Uterus (tissue), 4 donors: ENCODE measurements around the gene SATB2. TPM values are rescaled to one million over a fixed set of nuclear protein-coding genes. Genes with fewer than 3 reads are reported as not detected.

Experiments used
- DNase-seq, 2 donors: peaks; one replicate each; pipeline ENCODE4 v3.0.0-alpha.2; 2019 to 2020
- H3K27ac ChIP-seq, 2 donors: fragments of 200-600 bp; sonication (generic); 1 replicate in 1 of 2; 2 replicates in 1 of 2; pipeline ENCODE4 v1.5.1; 2016 to 2018
- H3K27me3 ChIP-seq, 2 donors: fragments of 200-600 bp; sonication (generic); one replicate each; pipeline ENCODE4 v1.5.1; 2018 to 2019; ENCODE audit warnings: control low read depth in 1 of 2
- H3K36me3 ChIP-seq, 2 donors: fragments of 200-600 bp; sonication (generic); one replicate each; pipeline ENCODE4 v1.5.1; 2019; ENCODE audit warnings: control low read depth in 1 of 2
- H3K4me1 ChIP-seq, 2 donors: fragments of 200-600 bp; sonication (generic); one replicate each; pipeline ENCODE4 v1.5.1; 2018 to 2019; ENCODE audit warnings: control low read depth in 1 of 2
- H3K4me3 ChIP-seq, 2 donors: fragments of 200-600 bp; sonication (generic); 1 replicate in 1 of 2; 2 replicates in 1 of 2; pipeline ENCODE4 v1.5.1; 2018 to 2019; ENCODE audit warnings: mild to moderate bottlenecking in 1 of 2
- H3K9me3 ChIP-seq, 2 donors: fragments of 200-600 bp; sonication (generic); one replicate each; pipeline ENCODE4 v1.5.1; 2019; ENCODE audit warnings: control low read depth in 1 of 2
- POLR2A ChIP-seq, 2 donors: fragments of 450-650 bp; IDR thresholded peaks; one replicate each; pipeline ENCODE4 v1.6.1; 2016; ENCODE audit warnings: antibody characterized with exemption in 2 of 2, mild to moderate bottlenecking in 1 of 2, moderate library complexity in 1 of 2
- intact Hi-C: fragments of 100-400 bp; cut with DNase I; formaldehyde crosslinking; loops from one replicate; pipeline ENCODE4 v1.15.1; 2023; ENCODE audit warnings: low total_unique reads
- total RNA-seq, 4 donors: library from RNA; depleted of rRNA in 3 of 4; stranded (reverse); fragments of >200 nt in 3 of 4; gene quantifications; one replicate each; pipeline versions ENCODE4 v1.1.0 to v1.2.4, GENCODE V29; 2014 to 2023
- TF ChIP-seq, protein P1 (sequence below), 4 experiments: fragments of 200-600 bp in 2 of 4; fragments of 450-650 bp in 2 of 4; sonication (generic) in 2 of 4; IDR thresholded peaks; one replicate each; pipeline ENCODE4 v1.5.1; 2016 to 2019; ENCODE audit warnings: antibody characterized with exemption in 4 of 4, mild to moderate bottlenecking in 2 of 4, moderate library complexity in 1 of 4
- donor health status: DM: yes; HTN: yes; CAD: no.

SATB2 gene
- total RNA-seq, 4 donors from 2014 or later: 1.0 to 8.8 (median 5.0) TPM

DNA sequence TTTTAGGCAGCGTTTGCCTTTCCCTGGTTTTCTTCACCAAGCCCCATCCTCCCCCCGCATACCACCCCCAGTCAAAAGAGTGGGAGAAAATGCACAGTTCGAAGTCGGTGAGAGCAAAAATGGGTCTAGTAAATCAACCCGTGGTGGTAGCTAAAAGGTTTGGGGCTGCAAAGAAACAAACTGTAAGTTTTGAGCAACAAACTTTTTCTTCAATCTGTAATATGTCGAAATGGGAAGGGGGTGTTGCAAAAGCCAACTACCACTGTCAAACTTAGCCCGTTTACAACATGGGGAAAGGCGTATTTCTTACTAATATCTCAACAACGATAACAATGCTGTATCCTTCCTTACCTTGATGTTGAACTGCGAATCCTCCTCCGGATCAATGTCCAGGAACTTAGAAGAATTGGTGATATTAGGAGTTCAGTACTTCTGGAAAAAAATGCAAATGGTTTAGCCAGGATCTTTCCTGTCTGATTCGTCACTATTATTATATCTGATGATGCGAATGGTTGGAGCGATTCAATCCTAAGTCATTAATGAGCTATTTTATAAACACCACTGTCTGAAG, 2.4 kb upstream of the SATB2 start:
- Histone ChIP-seq H3K27me3 (peaks cover 45 to 58% of the 10 kb centered on the region in 2 donors), H3K4me1 (peaks cover 0 to 27% of the 10 kb centered on the region in 2 donors), H3K9me3 (no peaks in the 10 kb centered on the region), H3K4me3 (peak overlapping the region; percentile 62 to 88), H3K36me3 (no peaks in the 10 kb centered on the region), H3K27ac (peak overlapping the region; percentile 70 to 72)
- TF ChIP-seq, protein P1, sequence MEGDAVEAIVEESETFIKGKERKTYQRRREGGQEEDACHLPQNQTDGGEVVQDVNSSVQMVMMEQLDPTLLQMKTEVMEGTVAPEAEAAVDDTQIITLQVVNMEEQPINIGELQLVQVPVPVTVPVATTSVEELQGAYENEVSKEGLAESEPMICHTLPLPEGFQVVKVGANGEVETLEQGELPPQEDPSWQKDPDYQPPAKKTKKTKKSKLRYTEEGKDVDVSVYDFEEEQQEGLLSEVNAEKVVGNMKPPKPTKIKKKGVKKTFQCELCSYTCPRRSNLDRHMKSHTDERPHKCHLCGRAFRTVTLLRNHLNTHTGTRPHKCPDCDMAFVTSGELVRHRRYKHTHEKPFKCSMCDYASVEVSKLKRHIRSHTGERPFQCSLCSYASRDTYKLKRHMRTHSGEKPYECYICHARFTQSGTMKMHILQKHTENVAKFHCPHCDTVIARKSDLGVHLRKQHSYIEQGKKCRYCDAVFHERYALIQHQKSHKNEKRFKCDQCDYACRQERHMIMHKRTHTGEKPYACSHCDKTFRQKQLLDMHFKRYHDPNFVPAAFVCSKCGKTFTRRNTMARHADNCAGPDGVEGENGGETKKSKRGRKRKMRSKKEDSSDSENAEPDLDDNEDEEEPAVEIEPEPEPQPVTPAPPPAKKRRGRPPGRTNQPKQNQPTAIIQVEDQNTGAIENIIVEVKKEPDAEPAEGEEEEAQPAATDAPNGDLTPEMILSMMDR (IDR thresholded peaks at IDR 0.05): no peak
- no peak for TF ChIP-seq POLR2A (IDR thresholded peaks at IDR 0.05)
- intact Hi-C loops: no loop called here
- DNase-seq: no peak

GRCh38 chr2:199459286-199460100, 1.8 kb upstream of the SATB2 start:
- no peaks in the 10 kb centered on the region for H3K9me3 ChIP-seq
- TF ChIP-seq, protein P1 (IDR thresholded peaks at IDR 0.05): no peak
- peak in 1 of 2 donors; percentile 9 for TF ChIP-seq POLR2A (IDR thresholded peaks at IDR 0.05)
- H3K27me3 ChIP-seq: peaks cover 39 to 58% of the 10 kb centered on the region in 2 donors
- peaks cover 0 to 27% of the 10 kb centered on the region in 2 donors for H3K4me1 ChIP-seq
- intact Hi-C loops: no loop called here
- DNase-seq: peak; percentile 92
- H3K36me3 ChIP-seq: no peaks in the 10 kb centered on the region
- H3K27ac ChIP-seq: peak overlapping the region; percentile 70 to 72
- peak overlapping the region; percentile 62 to 88 for H3K4me3 ChIP-seq

- no peaks in the 10 kb centered on the region for H3K9me3 ChIP-seq
- no peak for DNase-seq
- intact Hi-C loops: no loop called here
- TF ChIP-seq POLR2A (IDR thresholded peaks at IDR 0.05): no peak
- TF ChIP-seq, protein P1 (IDR thresholded peaks at IDR 0.05): no peak
- H3K27me3 ChIP-seq: peaks cover 33 to 58% of the 10 kb centered on the region in 2 donors
- H3K4me3 ChIP-seq: peak overlapping the region; percentile 62 to 88
- peak overlapping the region; percentile 70 to 72 for H3K27ac ChIP-seq
- H3K36me3 ChIP-seq: no peaks in the 10 kb centered on the region
- peaks cover 0 to 24% of the 10 kb centered on the region in 2 donors for H3K4me1 ChIP-seq
Measured at GRCh38 chr2:199458806-199459285, 1.1 kb upstream of the SATB2 start.

GRCh38 chr2:199458009-199458805, 468 bp upstream of the SATB2 start:
- TF ChIP-seq POLR2A (IDR thresholded peaks at IDR 0.05): no peak
- TF ChIP-seq, protein P1 (IDR thresholded peaks at IDR 0.05): no peak
- H3K27me3 ChIP-seq: peaks cover 26 to 58% of the 10 kb centered on the region in 2 donors
- no peaks in the 10 kb centered on the region for H3K9me3 ChIP-seq
- H3K4me3 ChIP-seq: peak overlapping the region; percentile 62 to 88
- H3K4me1 ChIP-seq: peaks cover 0 to 20% of the 10 kb centered on the region in 2 donors
- no peaks in the 10 kb centered on the region for H3K36me3 ChIP-seq
- peak overlapping the region; percentile 70 to 72 for H3K27ac ChIP-seq
- intact Hi-C loops: no loop called here
- DNase-seq: no peak
